ENCODE results near the gene FAM53B.

The FAM53B gene

GRCh38 chr10:124639206-124639605 is 105.0 kb downstream of the FAM53B start:
- in situ Hi-C loops (cut with HindIII; ENCODE audit: low sequenced_read_pairs) = no loop called here

- in situ Hi-C loops (cut with HindIII; ENCODE audit: low sequenced_read_pairs) = no loop called here
These were observed 106.4 kb downstream of the FAM53B start for GRCh38 chr10:124637746-124638145.

- in situ Hi-C loops (cut with HindIII; ENCODE audit: low sequenced_read_pairs) = no loop called here
These were observed 107.0 kb downstream of the FAM53B start for GRCh38 chr10:124637091-124637700.

- in situ Hi-C loops (cut with HindIII; ENCODE audit: low sequenced_read_pairs) = no loop called here
These were observed 107.7 kb downstream of the FAM53B start for GRCh38 chr10:124636271-124636995.

GRCh38 chr10:124632566-124632965 is 111.6 kb downstream of the FAM53B start:
- in situ Hi-C loops (cut with HindIII; ENCODE audit: low sequenced_read_pairs) = no loop called here

GRCh38 chr10:124632064-124632531 is 112.1 kb downstream of the FAM53B start:
- in situ Hi-C loops (cut with HindIII; ENCODE audit: low sequenced_read_pairs) = no loop called here

GRCh38 chr10:124630551-124630950 is 113.6 kb downstream of the FAM53B start:
- in situ Hi-C loops (cut with HindIII; ENCODE audit: low sequenced_read_pairs) = no loop called here

- in situ Hi-C loops (cut with HindIII; ENCODE audit: low sequenced_read_pairs) = no loop called here
These were observed 114.3 kb downstream of the FAM53B start for GRCh38 chr10:124629842-124630241.

GRCh38 chr10:124629415-124629814 is 114.8 kb downstream of the FAM53B start:
- in situ Hi-C loops (cut with HindIII; ENCODE audit: low sequenced_read_pairs) = no loop called here

- in situ Hi-C loops (cut with HindIII; ENCODE audit: low sequenced_read_pairs) = no loop called here
These were observed 115.5 kb downstream of the FAM53B start for GRCh38 chr10:124628676-124629021.

GRCh38 chr10:124627866-124628675 is 116.1 kb downstream of the FAM53B start:
- in situ Hi-C loops (cut with HindIII; ENCODE audit: low sequenced_read_pairs) = no loop called here

GRCh38 chr10:124626759-124627380 is 117.3 kb downstream of the FAM53B start:
- in situ Hi-C loops (cut with HindIII; ENCODE audit: low sequenced_read_pairs) = no loop called here

- in situ Hi-C loops (cut with HindIII; ENCODE audit: low sequenced_read_pairs) = no loop called here
These were observed 118.3 kb downstream of the FAM53B start for GRCh38 chr10:124625831-124626238.

GRCh38 chr10:124624895-124625294 is 119.3 kb downstream of the FAM53B start:
- in situ Hi-C loops (cut with HindIII; ENCODE audit: low sequenced_read_pairs) = loop anchor here (5.0 kb wide), 1 partner anchor 62 kb away; no protein-coding TSS in a partner anchor

- in situ Hi-C loops (cut with HindIII; ENCODE audit: low sequenced_read_pairs) = loop anchor here (5.0 kb wide), 1 partner anchor 63 kb away; no protein-coding TSS in a partner anchor
These were observed 119.7 kb downstream of the FAM53B start for GRCh38 chr10:124624466-124624865.

GRCh38 chr10:124624006-124624405 is 120.2 kb downstream of the FAM53B start:
- in situ Hi-C loops (cut with HindIII; ENCODE audit: low sequenced_read_pairs) = loop anchor here (5.0 kb wide), 1 partner anchor 63 kb away; no protein-coding TSS in a partner anchor

- in situ Hi-C loops (cut with HindIII; ENCODE audit: low sequenced_read_pairs) = loop anchor here (5.0 kb wide), 1 partner anchor 64 kb away; no protein-coding TSS in a partner anchor
These were observed 121.2 kb downstream of the FAM53B start for GRCh38 chr10:124622866-124623536.

GRCh38 chr10:124622158-124622557 is 122.0 kb downstream of the FAM53B start:
- in situ Hi-C loops (cut with HindIII; ENCODE audit: low sequenced_read_pairs) = loop anchor here (5.0 kb wide), 1 partner anchor 65 kb away; no protein-coding TSS in a partner anchor

GRCh38 chr10:124621637-124622036 is 122.5 kb downstream of the FAM53B start:
- in situ Hi-C loops (cut with HindIII; ENCODE audit: low sequenced_read_pairs) = loop anchor here (5.0 kb wide), 1 partner anchor 66 kb away; no protein-coding TSS in a partner anchor
